IMR-90 (cell line): ENCODE data around the gene STRIP1. TPM values are rescaled to one million over a fixed set of nuclear protein-coding genes. Genes with fewer than 3 reads are reported as not detected.

Experiments used
- ATAC-seq: fragments of 200-7000 bp; cut with Tn5 transposase; 2 replicates; pipeline ENCODE4 v1.9.1; 2020; ENCODE audit warnings: low read depth, mild to moderate bottlenecking, moderate library complexity
- BruUV-seq: library from RNA; stranded (reverse); fragments of 400-500 nt; replicated peaks from 2 replicates; lab custom pipeline; 2021; lab: Mats Ljungman, UMichigan
- CTCF ChIA-PET: fragments of 300-600 bp; formaldehyde crosslinking; extraction: SDS; loops from one replicate; lab custom pipeline; 2021; ENCODE audit warnings: antibody characterized with exemption; lab: Yijun Ruan, JAX
- POLR2A ChIA-PET: fragments of 300-600 bp; sonication (Branson Sonifier 250); formaldehyde crosslinking; loops from one replicate; lab custom pipeline; 2022; ENCODE audit warnings: antibody characterized with exemption; ENCODE audit not compliant: unreplicated experiment; lab: Charles Lee
- DNase-seq: peaks from one replicate; pipeline ENCODE4 v3.0.0; 2013
- H2AFZ ChIP-seq: replicated peaks from 2 replicates; pipeline ENCODE3; 2013; ENCODE audit warnings: low read length, mild to moderate bottlenecking; ENCODE audit not compliant: poor library complexity
- H2AK5ac ChIP-seq: 2 replicates; pipeline ENCODE4 v1.6.1; 2013; ENCODE audit warnings: low read depth, low read length, inconsistent platforms
- H2AK9ac ChIP-seq: replicated peaks from 2 replicates; pipeline ENCODE3; 2013; ENCODE audit warnings: mild to moderate bottlenecking, low read depth, low read length, moderate library complexity; ENCODE audit not compliant: poor library complexity
- H2BK120ac ChIP-seq: 2 replicates; pipeline ENCODE4 v1.6.1; 2013; ENCODE audit warnings: low read depth, low read length, inconsistent platforms
- H2BK15ac ChIP-seq: 3 replicates; pipeline ENCODE4 v1.6.1; 2013; ENCODE audit warnings: low read depth, low read length, inconsistent platforms
- H2BK20ac ChIP-seq: 2 replicates; pipeline ENCODE4 v1.6.1; 2013; ENCODE audit warnings: low read depth, mild to moderate bottlenecking, inconsistent platforms, low read length, moderate library complexity
- H2BK5ac ChIP-seq: 2 replicates; pipeline ENCODE4 v1.6.1; 2013; ENCODE audit warnings: mild to moderate bottlenecking, low read depth, low read length, inconsistent platforms; ENCODE audit not compliant: poor library complexity, severe bottlenecking
- H3K14ac ChIP-seq: replicated peaks from 2 replicates; pipeline ENCODE4 v1.6.1; 2013; ENCODE audit warnings: low read depth, low read length, inconsistent platforms
- H3K18ac ChIP-seq: 2 replicates; pipeline ENCODE4 v1.6.1; 2013; ENCODE audit warnings: low read depth, low read length, control low read depth
- H3K23ac ChIP-seq: 2 replicates; pipeline ENCODE4 v1.6.1; 2013; ENCODE audit warnings: low read depth, low read length, inconsistent platforms
- H3K27ac ChIP-seq: 2 replicates; pipeline ENCODE4 v1.5.1; 2013; ENCODE audit warnings: mild to moderate bottlenecking, control low read depth, low read length; ENCODE audit not compliant: insufficient read depth
- H3K27me3 ChIP-seq: 2 replicates; pipeline ENCODE4 v1.6.1; 2013; ENCODE audit warnings: low read length; ENCODE audit not compliant: control insufficient read depth, insufficient read depth
- H3K36me3 ChIP-seq: 2 replicates; pipeline ENCODE4 v1.6.1; 2013; ENCODE audit warnings: low read length, mixed read lengths; ENCODE audit not compliant: control insufficient read depth, insufficient read depth
- H3K4ac ChIP-seq: 2 replicates; pipeline ENCODE4 v1.6.1; 2013; ENCODE audit warnings: low read depth, low read length, inconsistent platforms
- H3K4me1 ChIP-seq: 2 replicates; pipeline ENCODE4 v1.6.1; 2013; ENCODE audit warnings: low read length, mixed read lengths; ENCODE audit not compliant: control insufficient read depth, insufficient read depth
- H3K4me2 ChIP-seq: 2 replicates; pipeline ENCODE4 v1.6.1; 2013; ENCODE audit warnings: low read depth, mild to moderate bottlenecking, control low read depth, low read length, moderate library complexity
- H3K4me3 ChIP-seq: 2 replicates; pipeline ENCODE4 v1.5.1; 2013; ENCODE audit warnings: low read depth, mild to moderate bottlenecking, control low read depth, low read length, moderate library complexity; ENCODE audit not compliant: insufficient read depth
- H3K56ac ChIP-seq: 2 replicates; pipeline ENCODE4 v1.6.1; 2013; ENCODE audit warnings: low read length, inconsistent platforms; ENCODE audit not compliant: insufficient read depth; ENCODE audit errors: extremely low read depth
- H3K79me1 ChIP-seq, 2 experiments: 2 replicates each; pipeline ENCODE4 v1.6.1; 2013; ENCODE audit warnings: low read length in 2 of 2, inconsistent platforms in 1 of 2, low read depth in 1 of 2
- H3K9ac ChIP-seq: 2 replicates; pipeline ENCODE4 v1.6.1; 2013; ENCODE audit warnings: low read depth, low read length, control low read depth
- H3K9me1 ChIP-seq: 2 replicates; pipeline ENCODE4 v1.6.1; 2013; ENCODE audit warnings: low read length, inconsistent platforms; ENCODE audit not compliant: insufficient read depth
- H3K9me3 ChIP-seq: 2 replicates; pipeline ENCODE4 v1.6.1; 2013; ENCODE audit warnings: low read length; ENCODE audit not compliant: control insufficient read depth, insufficient read depth
- H4K20me1 ChIP-seq: 2 replicates; pipeline ENCODE4 v1.6.1; 2013; ENCODE audit warnings: low read length, inconsistent platforms; ENCODE audit not compliant: insufficient read depth
- H4K5ac ChIP-seq: 2 replicates; pipeline ENCODE4 v1.6.1; 2013; ENCODE audit warnings: mild to moderate bottlenecking, low read depth, low read length, control low read depth
- H4K8ac ChIP-seq, 2 experiments: 2 replicates each; pipeline ENCODE4 v1.6.1; 2013; ENCODE audit warnings: low read depth in 2 of 2, low read length in 2 of 2, control low read depth in 1 of 2, inconsistent platforms in 1 of 2
- H4K91ac ChIP-seq: 2 replicates; pipeline ENCODE4 v1.6.1; 2013; ENCODE audit warnings: low read depth, low read length, inconsistent platforms; ENCODE audit not compliant: insufficient read depth
- BHLHE40 ChIP-seq: fragments of 150-350 bp; IDR thresholded peaks from 2 replicates; pipeline ENCODE4 v1.6.1; 2016; ENCODE audit warnings: mild to moderate bottlenecking, low read depth, low read length
- CEBPB ChIP-seq: IDR thresholded peaks from 2 replicates; pipeline ENCODE4 v1.6.1; 2012; ENCODE audit warnings: low read depth, low read length, improper control_type of control experiment
- MAFK ChIP-seq: IDR thresholded peaks from 2 replicates; pipeline ENCODE4 v1.6.1; 2012; ENCODE audit warnings: low read depth, low read length, improper control_type of control experiment
- RCOR1 ChIP-seq: IDR thresholded peaks from 2 replicates; pipeline ENCODE4 v1.6.1; 2012; ENCODE audit warnings: mild to moderate bottlenecking, low read length, improper control_type of control experiment; ENCODE audit not compliant: insufficient replicate concordance
- WGBS, 2 experiments: methylation state at CpG; one replicate each; pipeline versions ENCODE4 v1.1.5 to v1.1.7; 2013; ENCODE audit warnings: missing lambda C conversion rate in 2 of 2; ENCODE audit not compliant: insufficient read length in 1 of 2; ENCODE audit errors: extremely low coverage in 2 of 2; 5-methylcytosine and 5-hydroxymethylcytosine counted together
- dilution Hi-C: fragments of 300-500 bp; cut with HindIII; formaldehyde crosslinking; loops from one replicate; pipeline ENCODE4 v1.14.3; 2018; ENCODE audit warnings: low sequenced_read_pairs; ENCODE audit not compliant: unreplicated experiment
- in situ Hi-C: fragments of 300-500 bp; cut with MboI; formaldehyde crosslinking; loops from 3 replicates; pipeline ENCODE4 v1.14.3; 2019; ENCODE audit warnings: low sequenced_read_pairs, inconsistent platforms, mixed read lengths
- intact Hi-C: fragments of 100-400 bp; cut with micrococcal nuclease; formaldehyde crosslinking; loops from 2 replicates; pipeline ENCODE4 v1.10.0; 2022
- polyA plus RNA-seq, 3 experiments: library from polyadenylated mRNA; depleted of rRNA; stranded (reverse); fragments of >200 nt; gene quantifications; 2 replicates each; pipeline ENCODE4 v1.2.3, GENCODE V29; 2012; ENCODE audit warnings: low replicate concordance in 1 of 3
- total RNA-seq: library from RNA; depleted of rRNA; stranded (reverse); fragments of >200 nt; gene quantifications from 2 replicates; pipeline ENCODE4 v1.2.3, GENCODE V29; 2012

STRIP1 gene
- total and polyA plus RNA-seq, 2 of the 4 experiments (the other 2 are of a cell fraction): 30.4 to 33.5 TPM

DNA sequence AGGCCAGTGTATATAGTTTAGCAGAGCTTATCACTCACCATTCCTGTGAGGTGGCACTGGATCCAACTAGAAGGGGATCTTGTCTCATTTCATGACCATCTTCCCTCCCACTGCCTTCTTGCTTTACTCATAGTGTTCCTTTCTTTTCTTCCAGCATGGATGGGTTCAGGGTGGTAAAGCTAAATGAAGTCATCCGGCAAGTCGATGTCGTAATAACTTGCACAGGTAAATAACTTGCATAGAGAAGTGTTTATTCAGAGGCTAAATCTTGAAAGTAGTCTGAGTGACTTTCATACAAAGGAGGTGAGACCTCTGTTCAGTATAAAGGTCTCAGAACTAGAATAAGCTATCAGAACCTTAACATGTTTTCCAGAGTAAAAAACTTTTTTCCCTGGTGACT lies 16.6 kb upstream of the STRIP1 start:
- no peak overlapping the region for H2BK15ac ChIP-seq
- peaks cover 5 to 6% of the 10 kb centered on the region in 2 experiments; a peak in 1 of 4 replicates for H3K79me1 ChIP-seq
- no peaks in the 10 kb centered on the region for H4K20me1 ChIP-seq
- 0 out of 2 replicates have a peak, but pooled peaks cover 3% of the 10 kb centered on the region for H3K9me1 ChIP-seq
- no peaks in the 10 kb centered on the region for H3K4me1 ChIP-seq
- no peaks in the 10 kb centered on the region for H3K9me3 ChIP-seq
- TF ChIP-seq BHLHE40: no peak
- TF ChIP-seq CEBPB: peak; percentile 72
- TF ChIP-seq MAFK: no peak
- TF ChIP-seq RCOR1: no peak
- no peak overlapping the region for H3K56ac ChIP-seq
- H4K91ac ChIP-seq: no peak overlapping the region
- H3K14ac ChIP-seq: no peak overlapping the region
- POLR2A ChIA-PET: no interaction called here
- no peak overlapping the region for H3K9ac ChIP-seq
- no CpG with 5 or more reads among the region's 3 CpGs for WGBS, 2 experiments
- intact Hi-C loops (no loop called here), in situ Hi-C loops (no loop called here), dilution Hi-C loops (no loop called here)
- CTCF ChIA-PET: no interaction called here
- H3K4ac ChIP-seq: no peak overlapping the region
- H2AFZ ChIP-seq: no peak overlapping the region
- H3K27me3 ChIP-seq: no peaks in the 10 kb centered on the region
- H2BK5ac ChIP-seq: no peak overlapping the region
- ATAC-seq (no peak), DNase-seq (no peak)
- no peak overlapping the region for H2BK20ac ChIP-seq
- H3K4me3 ChIP-seq: no peak overlapping the region
- H3K36me3 ChIP-seq: peaks cover 62% of the 10 kb centered on the region
- H3K4me2 ChIP-seq: no peak overlapping the region
- no peak overlapping the region for H3K27ac ChIP-seq
- H2BK120ac ChIP-seq: no peak overlapping the region
- no peak overlapping the region for H3K23ac ChIP-seq
- no peak overlapping the region for H3K18ac ChIP-seq
- H2AK5ac ChIP-seq: no peak overlapping the region
- BruUV-seq: no TSS peak
- H2AK9ac ChIP-seq: no peak overlapping the region
- H4K5ac ChIP-seq: no peak overlapping the region
- no peak overlapping the region for H4K8ac ChIP-seq
